Endothelial cell of umbilical vein (primary cell): ENCODE measurements around the gene CHCHD5. TPM values are rescaled to one million over a fixed set of nuclear protein-coding genes. Genes with fewer than 3 reads are reported as not detected.

Experiments
- BruUV-seq: library from RNA; stranded (reverse); fragments of 400-500 nt; replicated peaks from 2 replicates; lab custom pipeline; 2021; lab: Mats Ljungman, UMichigan
- CTCF ChIA-PET: fragments of 300-600, 350-600 bp; sonication (Branson Sonifier 250); formaldehyde crosslinking; loops from one replicate; lab custom pipeline; 2021; ENCODE audit warnings: antibody characterized with exemption, inconsistent platforms; lab: Charles Lee
- POLR2A ChIA-PET: fragments of 300-600, 350-600 bp; sonication (Branson Sonifier 250); formaldehyde crosslinking; loops from one replicate; lab custom pipeline; 2021; ENCODE audit warnings: antibody characterized with exemption, inconsistent platforms; lab: Charles Lee
- DNase-seq: peaks from one replicate; pipeline ENCODE4 v3.0.0-alpha.2; 2011; ENCODE audit warnings: low read depth, low spot score
- FAIRE-seq: peaks from 2 replicates; lab custom pipeline; 2011; peaks lifted over from hg19 to GRCh38; lab: Jason Lieb, UNC
- H2AFZ ChIP-seq: 2 replicates; pipeline ENCODE4 v1.6.0; 2012; ENCODE audit warnings: low read depth, low read length, control low read depth, inconsistent platforms
- H3K27ac ChIP-seq: 2 replicates; pipeline ENCODE4 v1.5.1; 2011; ENCODE audit warnings: low read depth, mild to moderate bottlenecking, control low read depth, low read length, moderate library complexity; ENCODE audit not compliant: insufficient read depth
- H3K27me3 ChIP-seq, 2 experiments: 2 replicates each; pipeline versions ENCODE4 v1.6.0 to v1.6.1; 2011; ENCODE audit warnings: low read length in 2 of 2, mixed read lengths in 1 of 2; ENCODE audit not compliant: control insufficient read depth in 2 of 2, insufficient read depth in 2 of 2
- H3K36me3 ChIP-seq, 2 experiments: 2 replicates in 1 of 2; 3 replicates in 1 of 2; pipeline ENCODE4 v1.5.1; 2011; ENCODE audit warnings: low read length in 2 of 2, mild to moderate bottlenecking in 1 of 2, moderate library complexity in 1 of 2; ENCODE audit not compliant: control insufficient read depth in 2 of 2, insufficient read depth in 2 of 2; ENCODE audit errors: extremely low read depth in 1 of 2
- H3K4me1 ChIP-seq: 3 replicates; pipeline ENCODE4 v1.5.1; 2011; ENCODE audit warnings: mild to moderate bottlenecking, low read length; ENCODE audit not compliant: control insufficient read depth, insufficient read depth; ENCODE audit errors: extremely low read depth
- H3K4me2 ChIP-seq: 2 replicates; pipeline ENCODE4 v1.6.1; 2011; ENCODE audit warnings: low read length, control low read depth, mixed read lengths; ENCODE audit not compliant: insufficient read depth
- H3K4me3 ChIP-seq, 3 experiments: fragments of 200-600 bp in 1 of 3; sonication (generic), shearing (Covaris generic) in 1 of 3; replicated peaks in 1 of 3; 2 replicates each; pipeline ENCODE4 v1.5.1; 2011 to 2016; ENCODE audit warnings: control low read depth in 3 of 3, low read length in 3 of 3, mild to moderate bottlenecking in 2 of 3, inconsistent platforms in 1 of 3, low read depth in 1 of 3, moderate library complexity in 1 of 3; ENCODE audit not compliant: insufficient read depth in 1 of 3
- H3K79me2 ChIP-seq: 2 replicates; pipeline ENCODE4 v1.6.0; 2012; ENCODE audit warnings: low read length, inconsistent platforms; ENCODE audit not compliant: control insufficient read depth, insufficient read depth
- H3K9ac ChIP-seq: replicated peaks from 2 replicates; pipeline ENCODE3; 2011; ENCODE audit warnings: low read length, control low read depth; ENCODE audit not compliant: insufficient read depth; ENCODE audit errors: extremely low read depth
- H3K9me1 ChIP-seq: replicated peaks from 3 replicates; pipeline ENCODE4 v1.6.0; 2011; ENCODE audit warnings: mild to moderate bottlenecking, low read length; ENCODE audit not compliant: control insufficient read depth, insufficient read depth; ENCODE audit errors: extremely low read depth
- H3K9me3 ChIP-seq: replicated peaks from 2 replicates; pipeline ENCODE4 v1.5.1; 2012; ENCODE audit warnings: low read length, inconsistent platforms; ENCODE audit not compliant: control insufficient read depth, insufficient read depth
- H4K20me1 ChIP-seq: replicated peaks from 2 replicates; pipeline ENCODE3; 2011; ENCODE audit warnings: mild to moderate bottlenecking, low read length; ENCODE audit not compliant: control insufficient read depth, insufficient read depth; ENCODE audit errors: extremely low read depth
- CTCF ChIP-seq, 2 donors: IDR thresholded peaks; 1 replicate in 1 of 2; 2 replicates in 1 of 2; pipeline ENCODE4 v1.5.1; 2011; ENCODE audit warnings: low read length in 2 of 2, mild to moderate bottlenecking in 2 of 2, moderate library complexity in 2 of 2, control low read depth in 1 of 2, inconsistent platforms in 1 of 2, low read depth in 1 of 2; ENCODE audit not compliant: insufficient read depth in 1 of 2; ENCODE audit errors: extremely low read depth in 1 of 2
- EZH2 ChIP-seq: IDR thresholded peaks from 2 replicates; pipeline ENCODE4 v1.6.1; 2012; ENCODE audit warnings: borderline replicate concordance, low read depth, mild to moderate bottlenecking, moderate library complexity, low read length, inconsistent platforms; ENCODE audit not compliant: severe bottlenecking
- FOS ChIP-seq: IDR thresholded peaks from 2 replicates; pipeline ENCODE4 v1.6.1; 2011; ENCODE audit warnings: mild to moderate bottlenecking, low read length, moderate library complexity, borderline replicate concordance; ENCODE audit not compliant: insufficient read depth
- GATA2 ChIP-seq: IDR thresholded peaks from 2 replicates; pipeline ENCODE4 v1.7.0; 2011; ENCODE audit warnings: low read depth, mild to moderate bottlenecking, moderate library complexity, mixed read lengths, low read length; ENCODE audit not compliant: insufficient read length, insufficient read depth
- JUN ChIP-seq: IDR thresholded peaks from 2 replicates; pipeline ENCODE4 v1.6.1; 2011; ENCODE audit warnings: borderline replicate concordance, low read depth; ENCODE audit not compliant: insufficient read length, insufficient read depth
- MYC ChIP-seq: IDR thresholded peaks from one replicate; pipeline ENCODE4 v1.6.1; 2011; ENCODE audit warnings: mild to moderate bottlenecking, low read depth, low read length
- POLR2A ChIP-seq: IDR thresholded peaks from 2 replicates; pipeline ENCODE4 v1.6.1; 2012; ENCODE audit warnings: low read depth, mild to moderate bottlenecking, control low read depth, low read length
- POLR2AphosphoS5 ChIP-seq: IDR thresholded peaks from 2 replicates; pipeline ENCODE4 v1.6.1; 2012; ENCODE audit warnings: low read depth, mild to moderate bottlenecking, control low read depth, low read length, moderate library complexity; ENCODE audit not compliant: insufficient read depth
- dilution Hi-C: fragments of 300-500 bp; cut with MboI; formaldehyde crosslinking; loops from one replicate; pipeline ENCODE4 v1.15.0; 2019; ENCODE audit warnings: low sequenced_read_pairs; ENCODE audit not compliant: extremely low pct_ligation_motif_present
- intact Hi-C: fragments of 100-400 bp; cut with micrococcal nuclease; formaldehyde crosslinking; loops from one replicate; pipeline ENCODE4 v1.10.0; 2022
- polyA plus RNA-seq, 4 experiments: library from polyadenylated mRNA; depleted of rRNA in 3 of 4; stranded (reverse) in 3 of 4; unstranded in 1 of 4; fragments of >200 nt; gene quantifications; 2 replicates each; pipeline versions ENCODE4 v1.2.1 to v1.2.3, GENCODE V29; 2011 to 2012; ENCODE audit warnings: missing spikeins in 1 of 4
- total RNA-seq: library from RNA; stranded (reverse); gene quantifications from 2 replicates; pipeline ENCODE4 v1.2.3, GENCODE V29; 2021
- TF ChIP-seq, protein P1 (sequence below): IDR thresholded peaks from 2 replicates; pipeline ENCODE4 v1.6.1; 2011; ENCODE audit not compliant: insufficient read depth, insufficient read length

Gene CHCHD5
- total and polyA plus RNA-seq, 2 donors (not counting 3 experiments of a cell fraction or from before 2014, with no cell fraction given): 22.2 to 44.7 TPM

DNA sequence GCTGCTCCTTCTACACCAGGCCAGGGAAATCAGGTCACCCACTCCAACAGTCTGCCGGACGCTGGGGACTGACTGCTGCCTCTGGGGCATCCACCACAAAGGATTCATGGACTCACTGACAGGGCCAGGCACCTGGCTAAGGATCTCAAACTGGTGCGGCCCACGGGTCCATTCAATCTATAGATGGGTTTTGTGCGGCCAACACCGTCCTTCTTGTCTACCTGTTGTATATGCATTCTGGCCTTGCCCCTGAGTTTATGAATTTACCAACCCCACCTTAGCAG lies 50.4 kb downstream of the CHCHD5 start:
- H3K9me1 ChIP-seq: no peaks in the 10 kb centered on the region
- CTCF ChIA-PET: no interaction called here
- no TSS peak for BruUV-seq
- FAIRE-seq: no peak
- H3K36me3 ChIP-seq: no peaks in the 10 kb centered on the region
- intact Hi-C loops: no loop called here
- H3K9ac ChIP-seq: no peak overlapping the region
- H3K79me2 ChIP-seq: no peaks in the 10 kb centered on the region
- dilution Hi-C loops: no loop called here
- H3K4me3 ChIP-seq: no peak overlapping the region
- no peak overlapping the region for H3K27ac ChIP-seq
- TF ChIP-seq EZH2 (no peak), CTCF (IDR thresholded peaks at IDR 0.05; ENCODE audit: extremely low read depth in 1 of 2, insufficient read depth in 1 of 2, low read depth in 1 of 2, low read length in 2 of 2) (no peak), GATA2 (no peak), JUN (no peak), POLR2A (no peak), MYC (no peak), FOS (no peak), POLR2AphosphoS5 (no peak)
- TF ChIP-seq, protein P1, sequence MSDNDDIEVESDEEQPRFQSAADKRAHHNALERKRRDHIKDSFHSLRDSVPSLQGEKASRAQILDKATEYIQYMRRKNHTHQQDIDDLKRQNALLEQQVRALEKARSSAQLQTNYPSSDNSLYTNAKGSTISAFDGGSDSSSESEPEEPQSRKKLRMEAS: no peak
- no peak for DNase-seq
- H3K4me2 ChIP-seq: no peak overlapping the region
- POLR2A ChIA-PET: no interaction called here
- no peaks in the 10 kb centered on the region for H4K20me1 ChIP-seq
- H2AFZ ChIP-seq: no peak overlapping the region
- H3K27me3 ChIP-seq: no peaks in the 10 kb centered on the region
- no peaks in the 10 kb centered on the region for H3K9me3 ChIP-seq
- H3K4me1 ChIP-seq: peaks cover 23% of the 10 kb centered on the region
